Measurements from ENCODE around the gene PRR16. TPM values are rescaled to one million over a fixed set of nuclear protein-coding genes. Genes with fewer than 3 reads are reported as not detected.

PRR16 gene
- total RNA-seq, 4 donors from 2014 or later, result 2.2 to 19.7 (median 5.9) TPM

- H3K27ac ChIP-seq, result no peak overlapping the region
- H3K36me3 ChIP-seq, result no peaks in the 10 kb centered on the region
- no peaks in the 10 kb centered on the region for H3K27me3 ChIP-seq
- intact Hi-C loops (cut with DNase I; ENCODE audit: low total_unique reads), result no loop called here
- no peak for DNase-seq
- no peaks in the 10 kb centered on the region for H3K4me1 ChIP-seq
- no peak overlapping the region for H3K4me3 ChIP-seq
- no peak for TF ChIP-seq POLR2A (IDR thresholded peaks at IDR 0.05)
- no peak for TF ChIP-seq CTCF (IDR thresholded peaks at IDR 0.05)
- no peaks in the 10 kb centered on the region for H3K9me3 ChIP-seq
These were observed 168.3 kb downstream of the PRR16 start for GRCh38 chr5:120632430-120632829.

DNA sequence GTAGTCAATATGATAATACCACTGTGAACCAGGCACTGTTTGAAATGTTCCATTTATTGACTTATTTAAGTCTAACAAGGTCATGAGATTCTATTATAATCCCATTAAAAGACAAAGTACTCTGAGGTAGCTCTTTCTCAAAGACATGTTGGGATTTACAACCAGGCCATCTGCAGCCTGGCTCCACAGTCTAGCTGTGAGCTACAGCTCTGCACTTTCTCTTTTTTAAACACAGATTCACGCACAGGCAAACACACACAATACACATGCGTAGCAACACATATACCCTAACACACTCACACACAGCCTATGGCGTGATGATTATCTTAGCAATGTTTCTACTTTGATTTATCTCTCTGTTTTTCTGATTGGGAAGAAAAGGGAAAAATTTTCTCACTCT lies 174.3 kb downstream of the PRR16 start:
- H3K36me3 ChIP-seq, result no peaks in the 10 kb centered on the region
- H3K4me1 ChIP-seq, result no peaks in the 10 kb centered on the region
- TF ChIP-seq CTCF (IDR thresholded peaks at IDR 0.05) (no peak), POLR2A (IDR thresholded peaks at IDR 0.05) (no peak)
- no peak for DNase-seq
- H3K27ac ChIP-seq, result no peak overlapping the region
- intact Hi-C loops (cut with DNase I; ENCODE audit: low total_unique reads), result no loop called here
- no peak overlapping the region for H3K4me3 ChIP-seq
- no peaks in the 10 kb centered on the region for H3K27me3 ChIP-seq
- no peaks in the 10 kb centered on the region for H3K9me3 ChIP-seq

GRCh38 chr5:120640778-120641177 lies 176.7 kb downstream of the PRR16 start:
- H3K27ac ChIP-seq, result no peak overlapping the region
- intact Hi-C loops (cut with DNase I; ENCODE audit: low total_unique reads), result no loop called here
- H3K4me1 ChIP-seq, result no peaks in the 10 kb centered on the region
- H3K4me3 ChIP-seq, result no peak overlapping the region
- no peak for DNase-seq
- H3K36me3 ChIP-seq, result no peaks in the 10 kb centered on the region
- no peaks in the 10 kb centered on the region for H3K27me3 ChIP-seq
- no peaks in the 10 kb centered on the region for H3K9me3 ChIP-seq
- TF ChIP-seq CTCF (IDR thresholded peaks at IDR 0.05), result no peak
- no peak for TF ChIP-seq POLR2A (IDR thresholded peaks at IDR 0.05)

DNA sequence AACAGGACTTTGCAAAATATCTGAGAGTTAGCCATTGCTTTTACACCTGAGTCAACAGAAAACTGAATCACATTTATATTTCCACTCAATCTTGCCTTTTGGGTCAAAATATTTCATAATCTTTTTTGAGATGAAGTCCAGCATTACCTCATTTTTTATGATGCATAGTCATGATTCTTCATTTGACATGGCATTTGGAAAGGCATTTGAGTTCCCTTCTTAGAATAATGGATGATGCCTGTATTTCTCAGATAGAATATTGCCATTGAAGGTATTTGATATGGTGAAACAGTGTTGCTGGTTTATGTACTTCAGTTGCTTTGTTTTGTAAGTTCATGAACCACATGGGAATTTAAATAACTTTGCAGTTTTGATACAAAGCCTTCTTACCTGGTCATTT lies 180.4 kb downstream of the PRR16 start:
- DNase-seq, result no peak
- no peak overlapping the region for H3K4me3 ChIP-seq
- TF ChIP-seq POLR2A (IDR thresholded peaks at IDR 0.05) (no peak), CTCF (IDR thresholded peaks at IDR 0.05) (no peak)
- H3K9me3 ChIP-seq, result no peaks in the 10 kb centered on the region
- no peak overlapping the region for H3K27ac ChIP-seq
- intact Hi-C loops (cut with DNase I; ENCODE audit: low total_unique reads), result no loop called here
- H3K36me3 ChIP-seq, result no peaks in the 10 kb centered on the region
- H3K27me3 ChIP-seq, result no peaks in the 10 kb centered on the region
- H3K4me1 ChIP-seq, result no peaks in the 10 kb centered on the region

GRCh38 chr5:120655828-120656435 lies 191.8 kb downstream of the PRR16 start:
- TF ChIP-seq CTCF (IDR thresholded peaks at IDR 0.05) (no peak), POLR2A (IDR thresholded peaks at IDR 0.05) (no peak)
- Histone ChIP-seq H3K27ac (no peak overlapping the region), H3K27me3 (no peaks in the 10 kb centered on the region), H3K36me3 (no peaks in the 10 kb centered on the region), H3K9me3 (no peaks in the 10 kb centered on the region), H3K4me1 (no peaks in the 10 kb centered on the region), H3K4me3 (no peak overlapping the region)
- intact Hi-C loops (cut with DNase I; ENCODE audit: low total_unique reads), result no loop called here
- DNase-seq, result no peak
